GM19467 (cell line): Measurements from ENCODE around the gene RNU1-1.
"Not testable (repeated sequence)": the region's sequence is repeated elsewhere in the genome, so short reads cannot be mapped to it uniquely, and the experiment has no call there.

Experiments
- ATAC-seq: cut with Tn5 transposase; IDR thresholded peaks from one replicate; pipeline ENCODE4 v1.9.1; 2021; ENCODE audit warnings: mild to moderate bottlenecking, moderate library complexity; ENCODE audit not compliant: unreplicated experiment

The RNU1-1 gene

GRCh38 chr1:16514107-16515055 is at the start of gene RNU1-1:
Gene RNU1-1, minus strand, starts transcription at chr1:16514285.
- not testable (repeated sequence) for ATAC-seq

GRCh38 chr1:16561035-16561434 is 47.0 kb upstream of the RNU1-1 start:
- ATAC-seq = not testable (repeated sequence)

GRCh38 chr1:16560498-16560897 is 46.4 kb upstream of the RNU1-1 start:
- not testable (repeated sequence) for ATAC-seq

- not testable (repeated sequence) for ATAC-seq
Measured at GRCh38 chr1:16559688-16560087, 45.6 kb upstream of the RNU1-1 start.

- not testable (repeated sequence) for ATAC-seq
Measured at GRCh38 chr1:16557034-16557433, 42.9 kb upstream of the RNU1-1 start.

- ATAC-seq = not testable (repeated sequence)
Measured at GRCh38 chr1:16553244-16553643, 39.2 kb upstream of the RNU1-1 start.

- ATAC-seq = not testable (repeated sequence)
Measured at GRCh38 chr1:16550212-16550918, 36.3 kb upstream of the RNU1-1 start.

GRCh38 chr1:16549545-16549944 is 35.5 kb upstream of the RNU1-1 start:
- ATAC-seq = not testable (repeated sequence)

GRCh38 chr1:16547502-16548241 is 33.6 kb upstream of the RNU1-1 start:
- not testable (repeated sequence) for ATAC-seq

- not testable (repeated sequence) for ATAC-seq
Measured at GRCh38 chr1:16545682-16546095, 31.6 kb upstream of the RNU1-1 start.

- ATAC-seq = not testable (repeated sequence)
Measured at GRCh38 chr1:16540421-16540893, 26.4 kb upstream of the RNU1-1 start.

- not testable (repeated sequence) for ATAC-seq
Measured at GRCh38 chr1:16537528-16537927, 23.4 kb upstream of the RNU1-1 start.

- ATAC-seq = not testable (repeated sequence)
Measured at GRCh38 chr1:16536796-16537195, 22.7 kb upstream of the RNU1-1 start.

GRCh38 chr1:16535898-16536297 is 21.8 kb upstream of the RNU1-1 start:
- not testable (repeated sequence) for ATAC-seq

GRCh38 chr1:16535487-16535886 is 21.4 kb upstream of the RNU1-1 start:
- ATAC-seq = not testable (repeated sequence)

- not testable (repeated sequence) for ATAC-seq
Measured at GRCh38 chr1:16534829-16535456, 20.9 kb upstream of the RNU1-1 start.

- ATAC-seq = not testable (repeated sequence)
Measured at GRCh38 chr1:16534239-16534828, 20.2 kb upstream of the RNU1-1 start.

GRCh38 chr1:16532235-16532991 is 18.3 kb upstream of the RNU1-1 start:
- not testable (repeated sequence) for ATAC-seq

- not testable (repeated sequence) for ATAC-seq
Measured at GRCh38 chr1:16528338-16528737, 14.3 kb upstream of the RNU1-1 start.
